Suprapubic skin (tissue), 3 donors: ENCODE results near the gene PARD3B.

Source experiments
- POLR2A ChIP-seq, 2 donors: fragments of 450-650 bp; IDR thresholded peaks; one replicate each; pipeline ENCODE4 v1.6.1; 2017; ENCODE audit warnings: antibody characterized with exemption in 2 of 2, mild to moderate bottlenecking in 2 of 2, moderate library complexity in 2 of 2
- TF ChIP-seq, protein P1 (sequence below), 2 donors: fragments of 200-600 bp in 1 of 2; fragments of 450-650 bp in 1 of 2; sonication (generic) in 1 of 2; IDR thresholded peaks; one replicate each; pipeline ENCODE4 v1.5.1; 2016 to 2019; ENCODE audit warnings: antibody characterized with exemption in 2 of 2, mild to moderate bottlenecking in 1 of 2, moderate library complexity in 1 of 2

DNA sequence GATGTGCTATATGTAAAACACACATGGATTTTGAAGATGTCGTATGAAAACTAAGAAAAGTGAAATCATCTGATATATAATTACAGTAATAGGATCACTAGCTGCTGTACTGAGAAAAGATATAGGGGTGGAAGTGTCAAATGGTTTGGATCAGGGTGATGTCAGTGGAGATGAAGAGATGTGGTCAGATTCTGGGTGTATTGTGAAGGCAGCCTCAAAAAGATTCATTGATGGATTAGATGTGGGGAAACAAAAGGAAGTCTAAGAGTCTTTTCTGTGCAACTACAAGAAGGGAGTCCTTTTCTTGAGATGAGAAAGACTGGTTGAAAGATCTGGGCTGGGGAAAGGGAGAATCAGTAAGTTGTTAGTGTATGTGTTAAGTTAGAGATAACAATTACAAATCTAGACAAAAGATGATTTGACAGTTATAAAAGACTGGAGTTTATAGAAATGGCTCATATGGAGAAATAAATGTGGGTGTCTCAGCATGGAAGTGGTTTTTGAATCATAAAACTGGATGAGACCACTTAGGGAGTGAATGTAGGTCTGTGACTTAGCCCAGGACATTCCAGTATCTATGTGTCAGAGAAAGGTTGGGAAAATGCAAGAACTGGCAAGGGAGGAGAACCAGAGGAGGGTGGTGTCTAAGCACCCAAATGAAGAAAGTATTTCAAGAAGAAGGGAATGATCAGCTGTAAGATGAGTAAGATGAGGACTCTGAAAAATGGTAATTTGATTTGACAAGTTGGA, 347.4 kb downstream of the PARD3B start:
- TF ChIP-seq, protein P1, sequence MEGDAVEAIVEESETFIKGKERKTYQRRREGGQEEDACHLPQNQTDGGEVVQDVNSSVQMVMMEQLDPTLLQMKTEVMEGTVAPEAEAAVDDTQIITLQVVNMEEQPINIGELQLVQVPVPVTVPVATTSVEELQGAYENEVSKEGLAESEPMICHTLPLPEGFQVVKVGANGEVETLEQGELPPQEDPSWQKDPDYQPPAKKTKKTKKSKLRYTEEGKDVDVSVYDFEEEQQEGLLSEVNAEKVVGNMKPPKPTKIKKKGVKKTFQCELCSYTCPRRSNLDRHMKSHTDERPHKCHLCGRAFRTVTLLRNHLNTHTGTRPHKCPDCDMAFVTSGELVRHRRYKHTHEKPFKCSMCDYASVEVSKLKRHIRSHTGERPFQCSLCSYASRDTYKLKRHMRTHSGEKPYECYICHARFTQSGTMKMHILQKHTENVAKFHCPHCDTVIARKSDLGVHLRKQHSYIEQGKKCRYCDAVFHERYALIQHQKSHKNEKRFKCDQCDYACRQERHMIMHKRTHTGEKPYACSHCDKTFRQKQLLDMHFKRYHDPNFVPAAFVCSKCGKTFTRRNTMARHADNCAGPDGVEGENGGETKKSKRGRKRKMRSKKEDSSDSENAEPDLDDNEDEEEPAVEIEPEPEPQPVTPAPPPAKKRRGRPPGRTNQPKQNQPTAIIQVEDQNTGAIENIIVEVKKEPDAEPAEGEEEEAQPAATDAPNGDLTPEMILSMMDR (IDR thresholded peaks at IDR 0.05), result no peak
- TF ChIP-seq POLR2A (IDR thresholded peaks at IDR 0.05), result no peak
